Astrocyte (in vitro differentiated cells and primary cell): Measurements from ENCODE around the gene LIMS1.
"Not testable (repeated sequence)": the region's sequence is repeated elsewhere in the genome, so short reads cannot be mapped to it uniquely, and the experiment has no call there.

Source experiments
- CTCF ChIP-seq: IDR thresholded peaks from 2 replicates; pipeline ENCODE4 v1.5.1; 2011; ENCODE audit warnings: low read depth, mild to moderate bottlenecking, inconsistent platforms, low read length, moderate library complexity; ENCODE audit not compliant: insufficient read depth
- EZH2 ChIP-seq: IDR thresholded peaks from 2 replicates; pipeline ENCODE4 v1.6.1; 2012; ENCODE audit warnings: mild to moderate bottlenecking, low read length, inconsistent platforms; ENCODE audit not compliant: insufficient read depth

GRCh38 chr2:108653425-108653824, 119.2 kb downstream of the LIMS1 start:
- TF ChIP-seq CTCF, EZH2: not testable (repeated sequence)
